ENCODE data around the gene RNGTT. TPM values are rescaled to one million over a fixed set of nuclear protein-coding genes. Genes with fewer than 3 reads are reported as not detected.
"Not testable (repeated sequence)": the region's sequence is repeated elsewhere in the genome, so short reads cannot be mapped to it uniquely, and the experiment has no call there.

RNGTT gene
- total and polyA plus RNA-seq, 4 donors: 4.1 to 15.5 (median 9.9) TPM

DNA sequence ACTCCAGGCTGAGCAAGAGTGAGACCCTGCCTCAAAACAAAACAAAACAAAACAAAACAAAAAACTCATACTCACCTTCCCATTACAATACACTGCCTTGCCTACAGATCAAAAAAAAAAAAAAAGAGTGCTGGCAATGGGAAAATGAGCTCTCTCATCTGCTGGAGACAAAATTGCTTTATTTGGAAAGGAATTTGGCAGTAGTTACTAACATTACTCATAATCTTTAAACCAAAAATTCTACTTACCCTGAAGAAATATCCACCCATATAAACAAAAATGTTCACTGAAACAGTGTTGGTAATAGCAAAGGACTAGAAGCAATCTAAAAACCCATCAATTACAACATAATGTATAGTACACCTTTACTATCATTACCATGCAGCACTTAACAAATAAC lies 120.4 kb downstream of the RNGTT start:
- Histone ChIP-seq H3K27ac (ENCODE audit: low read depth in 1 of 2, low read length in 2 of 2) (peak overlapping the region; percentile 82 to 93), H3K9me3 (ENCODE audit: control insufficient read depth, low read length) (no peaks in the 10 kb centered on the region), H3K27me3 (ENCODE audit: control insufficient read depth in 1 of 2, insufficient read depth in 2 of 2, low read length in 1 of 2) (no peaks in the 10 kb centered on the region), H3K4me3 (ENCODE audit: low read length in 2 of 2) (no peak overlapping the region), H3K36me3 (ENCODE audit: control insufficient read depth in 1 of 2, insufficient read depth in 2 of 2, low read length in 1 of 2) (no peaks in the 10 kb centered on the region), H3K4me1 (ENCODE audit: control insufficient read depth in 1 of 2, insufficient read depth in 2 of 2, low read length in 2 of 2) (peaks cover 0 to 2% of the 10 kb centered on the region in 2 donors)
- intact Hi-C loops (cut with DNase I): no loop called here
- ATAC-seq (ENCODE audit: low FRiP score) (peak; percentile 87), DNase-seq (no peak)

DNA sequence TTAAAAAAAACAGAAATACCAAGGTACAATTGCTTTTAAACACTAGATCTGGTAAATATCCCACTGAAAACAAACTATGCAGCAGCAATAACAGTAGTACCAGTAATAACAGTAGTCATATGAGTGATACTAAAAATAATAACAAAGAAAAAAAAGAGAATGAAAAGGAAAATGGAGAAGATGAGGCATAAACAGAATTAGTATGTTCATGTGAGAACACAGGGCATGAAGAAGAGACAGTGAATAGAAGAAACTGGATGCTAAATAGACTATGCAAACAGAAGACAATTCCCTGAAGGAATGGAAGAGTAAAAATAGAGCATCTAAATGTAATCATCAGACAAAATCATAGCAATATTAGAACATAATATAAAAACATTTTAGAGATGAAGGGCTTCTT lies 121.1 kb downstream of the RNGTT start:
- H3K4me1 ChIP-seq (ENCODE audit: control insufficient read depth in 1 of 2, insufficient read depth in 2 of 2, low read length in 2 of 2): peaks cover 0 to 2% of the 10 kb centered on the region in 2 donors
- H3K4me3 ChIP-seq (ENCODE audit: low read length in 2 of 2): no peak overlapping the region
- no peak for ATAC-seq (ENCODE audit: low FRiP score)
- H3K27ac ChIP-seq (ENCODE audit: low read depth in 1 of 2, low read length in 2 of 2): peak overlapping the region in 1 of 2 donors; percentile 93
- H3K9me3 ChIP-seq (ENCODE audit: control insufficient read depth, low read length): no peaks in the 10 kb centered on the region
- no peaks in the 10 kb centered on the region for H3K36me3 ChIP-seq (ENCODE audit: control insufficient read depth in 1 of 2, insufficient read depth in 2 of 2, low read length in 1 of 2)
- no peak for DNase-seq
- H3K27me3 ChIP-seq (ENCODE audit: control insufficient read depth in 1 of 2, insufficient read depth in 2 of 2, low read length in 1 of 2): no peaks in the 10 kb centered on the region
- intact Hi-C loops (cut with DNase I): no loop called here

DNA sequence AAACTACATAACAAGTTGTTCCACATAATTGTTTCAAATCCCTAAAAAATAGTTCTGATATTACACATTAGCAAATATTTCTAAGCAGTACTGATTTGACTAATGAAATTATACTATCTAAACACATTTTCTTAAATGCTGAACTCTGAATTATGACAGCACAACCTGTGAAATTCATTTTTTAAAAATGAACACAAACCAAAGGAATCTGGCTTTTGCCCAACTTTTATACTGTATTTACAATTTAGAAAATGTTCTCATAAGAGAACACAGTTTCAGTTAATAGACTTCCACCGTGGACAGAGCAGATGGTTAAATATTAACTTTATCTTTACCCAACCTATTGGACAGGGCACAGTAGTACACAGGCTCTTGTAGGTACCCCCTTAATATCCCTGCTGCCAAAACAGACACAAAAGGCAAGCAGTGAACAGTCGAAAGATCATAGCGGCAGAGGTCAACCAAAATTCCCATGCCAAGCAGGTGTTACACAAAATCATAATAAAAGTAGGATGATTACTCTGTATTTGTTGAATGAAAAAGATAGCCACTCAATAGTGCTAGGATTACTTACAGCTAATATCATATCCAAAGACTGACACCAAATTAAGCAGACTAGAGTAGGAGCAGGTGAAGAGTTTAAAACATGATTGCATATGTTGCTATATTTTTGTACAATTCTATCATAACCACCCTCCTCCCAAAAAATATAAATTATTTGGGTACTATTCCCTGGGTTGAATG lies 122.5 kb downstream of the RNGTT start:
- Histone ChIP-seq H3K4me1 (ENCODE audit: control insufficient read depth in 1 of 2, insufficient read depth in 2 of 2, low read length in 2 of 2) (peaks cover 0 to 2% of the 10 kb centered on the region in 2 donors), H3K9me3 (ENCODE audit: control insufficient read depth, low read length) (no peaks in the 10 kb centered on the region), H3K36me3 (ENCODE audit: control insufficient read depth in 1 of 2, insufficient read depth in 2 of 2, low read length in 1 of 2) (no peaks in the 10 kb centered on the region), H3K27ac (ENCODE audit: low read depth in 1 of 2, low read length in 2 of 2) (peak overlapping the region in 1 of 2 donors; percentile 63), H3K4me3 (ENCODE audit: low read length in 2 of 2) (no peak overlapping the region), H3K27me3 (ENCODE audit: control insufficient read depth in 1 of 2, insufficient read depth in 2 of 2, low read length in 1 of 2) (no peaks in the 10 kb centered on the region)
- WGBS, 2 donors: 45 to 48% methylated on average over 3 of the region's 3 CpGs
- ATAC-seq (ENCODE audit: low FRiP score): no peak
- intact Hi-C loops (cut with DNase I): no loop called here
- DNase-seq: no peak

DNA sequence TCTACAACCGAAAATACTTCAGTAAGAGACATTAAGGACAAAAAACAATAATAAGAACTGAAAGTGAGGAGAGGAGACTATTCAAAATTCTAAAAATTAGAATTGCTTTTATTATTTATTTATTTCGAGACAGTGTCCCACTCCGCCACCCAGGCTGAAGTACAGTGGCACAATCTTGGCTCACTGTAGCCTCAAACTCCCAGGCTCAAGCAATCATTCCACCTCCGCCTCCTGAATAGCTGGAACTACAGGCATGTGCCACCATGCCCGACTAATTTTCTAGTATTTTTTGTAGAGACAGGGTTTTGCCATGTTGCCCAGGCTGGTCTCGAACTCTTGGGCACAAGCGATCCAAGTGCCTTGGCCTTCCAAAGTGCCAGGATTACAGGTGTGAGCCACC lies 123.1 kb downstream of the RNGTT start:
- Histone ChIP-seq H3K27me3 (ENCODE audit: control insufficient read depth in 1 of 2, insufficient read depth in 2 of 2, low read length in 1 of 2) (no peaks in the 10 kb centered on the region), H3K27ac (ENCODE audit: low read depth in 1 of 2, low read length in 2 of 2) (peak overlapping the region; percentile 15 to 40), H3K4me3 (ENCODE audit: low read length in 2 of 2) (no peak overlapping the region), H3K4me1 (ENCODE audit: control insufficient read depth in 1 of 2, insufficient read depth in 2 of 2, low read length in 2 of 2) (peaks cover 0 to 2% of the 10 kb centered on the region in 2 donors), H3K9me3 (ENCODE audit: control insufficient read depth, low read length) (no peaks in the 10 kb centered on the region), H3K36me3 (ENCODE audit: control insufficient read depth in 1 of 2, insufficient read depth in 2 of 2, low read length in 1 of 2) (no peaks in the 10 kb centered on the region)
- ATAC-seq (ENCODE audit: low FRiP score): no peak
- 64 to 70% methylated on average over 7 of the region's 7 CpGs for WGBS, 2 donors
- no peak for DNase-seq
- intact Hi-C loops (cut with DNase I): no loop called here

DNA sequence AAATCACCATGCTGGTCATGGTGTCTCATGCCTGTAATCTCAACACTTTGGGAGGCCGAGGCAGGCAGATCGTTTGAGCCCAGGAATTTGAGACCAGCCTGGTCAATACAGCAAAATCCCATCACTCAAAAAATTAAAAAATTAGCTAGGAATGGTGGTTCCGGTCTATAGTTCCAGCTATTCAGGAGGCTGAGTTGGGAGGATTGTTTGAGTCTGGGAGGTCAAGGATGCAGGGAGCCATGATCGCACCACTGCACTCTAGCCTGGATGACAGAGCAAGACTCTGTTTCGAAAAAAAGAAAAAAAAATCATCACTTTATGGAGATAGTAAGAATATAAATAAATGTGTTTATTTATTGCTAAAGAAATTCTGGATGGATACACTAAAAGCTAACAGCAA lies 124.1 kb downstream of the RNGTT start:
- DNase-seq (no peak), ATAC-seq (ENCODE audit: low FRiP score) (no peak)
- no peak overlapping the region for H3K4me3 ChIP-seq (ENCODE audit: low read length in 2 of 2)
- intact Hi-C loops (cut with DNase I): no loop called here
- peaks cover 0 to 2% of the 10 kb centered on the region in 2 donors for H3K4me1 ChIP-seq (ENCODE audit: control insufficient read depth in 1 of 2, insufficient read depth in 2 of 2, low read length in 2 of 2)
- no peak overlapping the region for H3K27ac ChIP-seq (ENCODE audit: low read depth in 1 of 2, low read length in 2 of 2)
- WGBS, 2 donors: 97 to 98% methylated on average over 5 of the region's 5 CpGs
- no peaks in the 10 kb centered on the region for H3K9me3 ChIP-seq (ENCODE audit: control insufficient read depth, low read length)
- H3K27me3 ChIP-seq (ENCODE audit: control insufficient read depth in 1 of 2, insufficient read depth in 2 of 2, low read length in 1 of 2): no peaks in the 10 kb centered on the region
- H3K36me3 ChIP-seq (ENCODE audit: control insufficient read depth in 1 of 2, insufficient read depth in 2 of 2, low read length in 1 of 2): no peaks in the 10 kb centered on the region

DNA sequence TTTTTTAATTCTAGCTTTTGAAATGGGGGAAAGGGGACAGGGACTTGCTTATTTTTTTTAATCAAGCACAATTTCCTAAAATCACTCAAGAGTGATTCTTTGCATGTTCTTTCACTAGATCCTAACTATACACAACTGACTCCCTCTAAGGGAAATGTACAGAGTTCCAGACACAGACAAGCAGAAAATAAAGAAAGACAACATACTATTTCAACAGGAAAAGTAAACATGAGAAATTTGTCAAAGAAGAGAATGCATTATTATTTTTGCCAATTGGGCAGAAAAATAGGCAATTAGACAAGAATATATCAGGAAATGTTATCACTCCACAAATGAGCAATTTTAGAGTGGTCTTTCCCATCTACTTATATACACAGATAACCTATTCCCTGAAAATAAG lies 128.2 kb downstream of the RNGTT start:
- no peaks in the 10 kb centered on the region for H3K9me3 ChIP-seq (ENCODE audit: control insufficient read depth, low read length)
- H3K27me3 ChIP-seq (ENCODE audit: control insufficient read depth in 1 of 2, insufficient read depth in 2 of 2, low read length in 1 of 2): no peaks in the 10 kb centered on the region
- intact Hi-C loops (cut with DNase I): no loop called here
- DNase-seq (no peak), ATAC-seq (ENCODE audit: low FRiP score) (no peak)
- H3K4me1 ChIP-seq (ENCODE audit: control insufficient read depth in 1 of 2, insufficient read depth in 2 of 2, low read length in 2 of 2): no peaks in the 10 kb centered on the region
- H3K4me3 ChIP-seq (ENCODE audit: low read length in 2 of 2): no peak overlapping the region
- H3K36me3 ChIP-seq (ENCODE audit: control insufficient read depth in 1 of 2, insufficient read depth in 2 of 2, low read length in 1 of 2): no peaks in the 10 kb centered on the region
- H3K27ac ChIP-seq (ENCODE audit: low read depth in 1 of 2, low read length in 2 of 2): no peak overlapping the region

DNA sequence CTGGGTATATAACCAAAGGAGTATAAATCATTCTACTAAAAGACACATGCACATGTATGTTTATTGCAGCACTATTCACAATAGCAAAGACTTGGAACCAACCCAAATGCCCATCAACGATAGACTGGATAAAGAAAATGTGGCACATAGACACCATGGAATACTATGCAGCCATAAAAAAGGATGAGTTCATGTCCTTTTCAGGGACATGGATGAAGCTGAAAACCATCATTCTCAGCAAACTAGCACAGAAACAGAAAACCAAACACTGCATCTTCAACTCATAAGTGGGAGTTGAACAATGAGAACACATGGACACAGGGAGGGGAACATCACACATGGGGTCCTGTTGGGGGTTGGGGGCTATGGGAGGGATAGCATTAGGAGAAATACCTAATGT lies 130.3 kb downstream of the RNGTT start:
- H3K9me3 ChIP-seq (ENCODE audit: control insufficient read depth, low read length); intact Hi-C loops (cut with DNase I): not testable (repeated sequence)
- 94 to 100% methylated on average over 1 of the region's 1 CpG for WGBS, 2 donors

DNA sequence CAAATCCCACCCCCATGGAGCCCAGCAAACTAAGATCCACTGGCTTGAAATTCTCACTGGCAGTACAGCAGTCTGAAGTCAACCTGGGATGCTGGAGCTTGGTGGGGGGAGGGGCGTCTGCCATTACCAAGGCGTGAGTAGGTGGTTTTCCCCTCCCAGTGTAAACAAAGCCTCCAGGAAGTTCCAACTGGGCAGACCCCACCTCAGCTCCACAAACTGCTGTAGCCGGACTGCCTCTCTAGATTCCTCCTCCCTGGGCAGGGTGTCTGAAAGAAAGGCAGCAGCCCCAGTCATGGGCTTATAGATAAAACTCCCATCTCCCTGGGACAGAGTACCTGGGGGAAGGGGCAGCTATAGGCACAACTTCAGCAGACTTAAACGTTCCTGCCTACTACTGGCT lies 135.8 kb downstream of the RNGTT start:
- H3K27me3 ChIP-seq (ENCODE audit: control insufficient read depth in 1 of 2, insufficient read depth in 2 of 2, low read length in 1 of 2); DNase-seq; ATAC-seq (ENCODE audit: low FRiP score); H3K9me3 ChIP-seq (ENCODE audit: control insufficient read depth, low read length); intact Hi-C loops (cut with DNase I); H3K36me3 ChIP-seq (ENCODE audit: control insufficient read depth in 1 of 2, insufficient read depth in 2 of 2, low read length in 1 of 2); H3K4me1 ChIP-seq (ENCODE audit: control insufficient read depth in 1 of 2, insufficient read depth in 2 of 2, low read length in 2 of 2); H3K27ac ChIP-seq (ENCODE audit: low read depth in 1 of 2, low read length in 2 of 2); H3K4me3 ChIP-seq (ENCODE audit: low read length in 2 of 2): not testable (repeated sequence)
- 84 to 91% methylated on average over 4 of the region's 4 CpGs for WGBS, 2 donors

More for the DNA sequence above, 130.3 kb downstream of the RNGTT start:
- not testable (repeated sequence) for H3K27ac ChIP-seq (ENCODE audit: low read depth in 1 of 2, low read length in 2 of 2); H3K4me3 ChIP-seq (ENCODE audit: low read length in 2 of 2); H3K36me3 ChIP-seq (ENCODE audit: control insufficient read depth in 1 of 2, insufficient read depth in 2 of 2, low read length in 1 of 2); H3K4me1 ChIP-seq (ENCODE audit: control insufficient read depth in 1 of 2, insufficient read depth in 2 of 2, low read length in 2 of 2); ATAC-seq (ENCODE audit: low FRiP score); H3K27me3 ChIP-seq (ENCODE audit: control insufficient read depth in 1 of 2, insufficient read depth in 2 of 2, low read length in 1 of 2); DNase-seq

DNA sequence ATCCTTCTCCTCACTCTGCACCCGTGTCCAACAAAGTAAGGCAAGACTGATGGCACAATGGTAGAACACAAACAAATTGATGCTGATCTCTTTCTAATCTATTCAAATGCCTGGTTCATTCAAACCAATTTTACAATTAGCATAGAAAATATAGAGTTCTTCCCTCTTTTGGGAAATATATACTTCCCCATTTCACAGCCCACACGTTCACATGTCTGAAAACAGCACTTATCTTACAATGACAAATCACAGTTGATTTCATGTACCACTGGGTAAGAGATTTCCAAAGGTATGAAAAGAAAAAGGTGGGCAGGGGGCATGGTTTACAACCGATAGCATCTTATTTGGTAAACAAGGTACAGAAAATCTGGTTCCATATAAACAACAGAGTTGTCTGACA lies 137.6 kb downstream of the RNGTT start:
- no peaks in the 10 kb centered on the region for H3K27me3 ChIP-seq (ENCODE audit: control insufficient read depth in 1 of 2, insufficient read depth in 2 of 2, low read length in 1 of 2)
- WGBS, 2 donors: 92 to 95% methylated on average over 3 of the region's 3 CpGs
- H3K4me1 ChIP-seq (ENCODE audit: control insufficient read depth in 1 of 2, insufficient read depth in 2 of 2, low read length in 2 of 2): no peaks in the 10 kb centered on the region
- DNase-seq (no peak), ATAC-seq (ENCODE audit: low FRiP score) (no peak)
- no peak overlapping the region for H3K4me3 ChIP-seq (ENCODE audit: low read length in 2 of 2)
- no peaks in the 10 kb centered on the region for H3K9me3 ChIP-seq (ENCODE audit: control insufficient read depth, low read length)
- no peak overlapping the region for H3K27ac ChIP-seq (ENCODE audit: low read depth in 1 of 2, low read length in 2 of 2)
- H3K36me3 ChIP-seq (ENCODE audit: control insufficient read depth in 1 of 2, insufficient read depth in 2 of 2, low read length in 1 of 2): no peaks in the 10 kb centered on the region
- intact Hi-C loops (cut with DNase I): no loop called here

Data from aorta (tissue), 5 donors.